Testis (tissue), 3 donors: ENCODE measurements around the gene SNX20. TPM values are rescaled to one million over a fixed set of nuclear protein-coding genes. Genes with fewer than 3 reads are reported as not detected.

ENCODE experiments used
- DNase-seq: peaks from one replicate; pipeline ENCODE4 v3.0.0-alpha.2; 2019
- H3K27ac ChIP-seq, 2 donors: fragments of 200-600 bp; sonication (generic); one replicate each; pipeline ENCODE4 v1.5.1; 2019
- H3K27me3 ChIP-seq: fragments of 200-600 bp; sonication (generic); one replicate; pipeline ENCODE4 v1.5.1; 2019
- H3K36me3 ChIP-seq: fragments of 200-600 bp; sonication (generic); one replicate; pipeline ENCODE4 v1.5.1; 2017; ENCODE audit warnings: low read depth; ENCODE audit errors: missing control alignments
- H3K4me1 ChIP-seq: fragments of 200-600 bp; sonication (generic); one replicate; pipeline ENCODE4 v1.5.1; 2019
- H3K4me3 ChIP-seq, 2 donors: fragments of 200-600 bp; sonication (generic); one replicate each; pipeline ENCODE4 v1.5.1; 2017 to 2019
- H3K9me3 ChIP-seq: fragments of 200-600 bp; sonication (generic); one replicate; pipeline ENCODE4 v1.5.1; 2017
- POLR2A ChIP-seq: fragments of 450-650 bp; IDR thresholded peaks from one replicate; pipeline ENCODE4 v1.6.1; 2017; ENCODE audit warnings: antibody characterized with exemption, mild to moderate bottlenecking, moderate library complexity
- WGBS, 2 donors: methylation state at CpG; one replicate each; pipeline ENCODE4 v1.1.5; 2018; 5-methylcytosine and 5-hydroxymethylcytosine counted together
- intact Hi-C: fragments of 100-400 bp; cut with DNase I; formaldehyde crosslinking; loops from one replicate; pipeline ENCODE4 v1.15.1; 2023; ENCODE audit warnings: low total_unique reads
- polyA plus RNA-seq: library from polyadenylated mRNA; stranded (reverse); fragments of 350-450 nt; fragmentation: Illumina TruSeq; extraction: RNeasy Lipid Tissue Mini Kit (QIAGEN cat#74804); gene quantifications from one replicate; pipeline ENCODE4 v1.2.3, GENCODE V29; 2014; ENCODE audit warnings: low read depth, low replicate concordance; ENCODE audit not compliant: insufficient read depth
- total RNA-seq, 2 donors: library from RNA; depleted of rRNA; stranded (reverse); fragments of >200 nt; gene quantifications; one replicate each; pipeline ENCODE4 v1.2.3, GENCODE V29; 2016
- TF ChIP-seq, protein P1 (sequence below), 3 experiments: fragments of 450-650 bp in 2 of 3; fragments of 200-600 bp in 1 of 3; sonication (generic) in 1 of 3; IDR thresholded peaks; one replicate each; pipeline ENCODE4 v1.5.1; 2016 to 2019; ENCODE audit warnings: antibody characterized with exemption in 3 of 3, mild to moderate bottlenecking in 2 of 3, moderate library complexity in 1 of 3

SNX20 gene
- total and polyA plus RNA-seq, 3 donors from 2014 or later = 0.63 to 2.1 (median 1.8) TPM

GRCh38 chr16:50667497-50668367 is 13.4 kb downstream of the SNX20 start:
- TF ChIP-seq, protein P1, sequence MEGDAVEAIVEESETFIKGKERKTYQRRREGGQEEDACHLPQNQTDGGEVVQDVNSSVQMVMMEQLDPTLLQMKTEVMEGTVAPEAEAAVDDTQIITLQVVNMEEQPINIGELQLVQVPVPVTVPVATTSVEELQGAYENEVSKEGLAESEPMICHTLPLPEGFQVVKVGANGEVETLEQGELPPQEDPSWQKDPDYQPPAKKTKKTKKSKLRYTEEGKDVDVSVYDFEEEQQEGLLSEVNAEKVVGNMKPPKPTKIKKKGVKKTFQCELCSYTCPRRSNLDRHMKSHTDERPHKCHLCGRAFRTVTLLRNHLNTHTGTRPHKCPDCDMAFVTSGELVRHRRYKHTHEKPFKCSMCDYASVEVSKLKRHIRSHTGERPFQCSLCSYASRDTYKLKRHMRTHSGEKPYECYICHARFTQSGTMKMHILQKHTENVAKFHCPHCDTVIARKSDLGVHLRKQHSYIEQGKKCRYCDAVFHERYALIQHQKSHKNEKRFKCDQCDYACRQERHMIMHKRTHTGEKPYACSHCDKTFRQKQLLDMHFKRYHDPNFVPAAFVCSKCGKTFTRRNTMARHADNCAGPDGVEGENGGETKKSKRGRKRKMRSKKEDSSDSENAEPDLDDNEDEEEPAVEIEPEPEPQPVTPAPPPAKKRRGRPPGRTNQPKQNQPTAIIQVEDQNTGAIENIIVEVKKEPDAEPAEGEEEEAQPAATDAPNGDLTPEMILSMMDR (IDR thresholded peaks at IDR 0.05) = no peak
- TF ChIP-seq POLR2A = no peak

DNA sequence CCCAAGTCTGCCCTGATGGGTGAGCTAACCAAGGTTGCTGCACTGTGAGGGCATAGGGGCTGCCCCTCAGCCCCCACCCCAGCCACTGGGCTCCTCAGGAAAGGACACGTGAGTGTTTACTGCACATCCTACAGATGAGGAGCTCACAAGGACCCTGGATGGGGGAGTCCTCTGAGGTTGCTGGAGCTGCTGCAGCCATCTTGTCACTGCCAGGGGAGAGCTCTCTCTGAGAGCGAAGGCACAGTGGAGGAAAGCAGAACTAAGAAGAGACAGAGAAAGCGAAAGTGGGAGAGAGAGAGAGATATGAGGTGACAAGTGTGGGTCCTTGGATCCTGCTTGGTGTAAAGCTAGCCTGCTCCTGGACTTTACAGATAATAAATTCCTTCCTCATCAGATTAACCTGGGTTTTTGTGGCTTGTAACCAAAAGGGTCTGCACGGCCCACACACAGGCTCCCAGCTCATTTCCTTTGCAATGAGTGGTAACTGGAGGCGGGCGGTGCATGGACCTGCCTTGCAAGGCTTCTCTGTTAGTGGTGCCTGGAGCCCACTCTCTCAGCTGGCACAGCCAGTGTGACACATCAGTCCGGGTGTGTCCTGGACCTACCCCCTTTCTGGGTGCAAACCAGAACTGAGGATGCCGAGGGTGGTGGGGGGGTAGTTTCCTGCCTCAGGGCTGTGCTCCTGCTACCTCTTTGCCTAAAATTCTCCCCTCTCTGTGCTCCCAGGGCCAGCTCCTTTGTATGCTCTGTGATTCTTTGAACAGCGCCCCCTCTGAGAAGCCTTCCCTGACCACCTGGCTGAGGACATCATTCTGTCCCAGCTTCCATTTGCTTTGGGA is 14.2 kb downstream of the SNX20 start:
- Histone ChIP-seq H3K4me1 (no peaks in the 10 kb centered on the region), H3K27me3 (no peaks in the 10 kb centered on the region), H3K9me3 (no peaks in the 10 kb centered on the region), H3K36me3 (no peaks in the 10 kb centered on the region), H3K27ac (no peak overlapping the region), H3K4me3 (no peak overlapping the region)
- intact Hi-C loops = loop anchor here (10.0 kb wide), 2 partner anchors 138 to 292 kb away; no protein-coding TSS in a partner anchor
- no peak for DNase-seq
- TF ChIP-seq POLR2A = no peak
- TF ChIP-seq, protein P1 (IDR thresholded peaks at IDR 0.05) = no peak
- WGBS, 2 donors = 87 to 91% methylated on average over 9 of the region's 9 CpGs

More at GRCh38 chr16:50667497-50668367, 13.4 kb downstream of the SNX20 start:
- no peaks in the 10 kb centered on the region for H3K27me3 ChIP-seq
- no peaks in the 10 kb centered on the region for H3K4me1 ChIP-seq
- H3K36me3 ChIP-seq = no peaks in the 10 kb centered on the region
- no peak overlapping the region for H3K4me3 ChIP-seq
- DNase-seq = no peak
- H3K9me3 ChIP-seq = no peaks in the 10 kb centered on the region
- intact Hi-C loops = loop anchor here (10.0 kb wide), 2 partner anchors 137 to 293 kb away; no protein-coding TSS in a partner anchor
- 86 to 88% methylated on average over 20 to 21 of the region's 21 CpGs for WGBS, 2 donors
- no peak overlapping the region for H3K27ac ChIP-seq

DNA sequence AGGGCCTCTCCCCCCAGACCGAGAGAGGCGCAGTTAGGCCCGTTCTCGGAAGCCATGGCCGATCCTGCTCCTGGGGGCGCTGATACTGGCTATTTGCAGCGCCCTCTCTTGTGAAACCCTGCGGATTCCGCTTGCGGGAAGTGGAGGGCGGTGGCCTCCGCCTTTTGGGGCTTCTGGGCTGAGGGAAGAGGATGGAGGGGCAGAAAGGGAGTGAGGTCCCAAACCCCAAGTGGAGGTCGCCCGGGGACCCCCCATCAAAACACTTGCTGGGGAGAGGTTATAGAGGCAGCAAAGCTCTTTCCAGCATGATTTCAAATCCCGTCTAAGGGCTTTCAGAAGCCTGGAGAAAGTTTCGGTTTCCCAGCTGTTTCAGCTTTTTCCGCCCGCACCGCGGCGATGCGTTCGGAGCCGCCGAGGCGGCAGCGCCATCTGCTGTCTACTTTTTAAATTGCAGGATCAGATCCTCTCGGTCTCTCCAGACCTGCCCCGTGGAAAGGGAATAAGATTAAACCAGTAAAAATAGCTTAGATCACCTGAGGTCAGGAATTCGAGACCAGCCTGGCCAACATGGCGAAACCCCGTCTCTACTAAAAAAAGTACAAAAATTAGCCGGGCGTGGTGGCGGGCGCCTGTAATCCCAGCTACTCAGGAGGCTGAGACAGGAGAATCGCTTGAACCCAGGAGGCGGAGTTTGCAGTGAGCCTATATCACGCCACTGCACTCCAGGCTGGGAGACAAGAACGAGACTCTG is 15.8 kb downstream of the SNX20 start:
- Histone ChIP-seq H3K4me1 (no peaks in the 10 kb centered on the region), H3K36me3 (no peaks in the 10 kb centered on the region), H3K4me3 (peak overlapping the region; percentile 31 to 50), H3K9me3 (no peaks in the 10 kb centered on the region), H3K27me3 (no peaks in the 10 kb centered on the region), H3K27ac (peak overlapping the region in 1 of 2 donors; percentile 37)
- intact Hi-C loops = loop anchor here (10.0 kb wide), 2 partner anchors 139 to 291 kb away; no protein-coding TSS in a partner anchor
- WGBS, 2 donors = 11 to 14% methylated on average over 37 to 40 of the region's 40 CpGs
- TF ChIP-seq, protein P1 (IDR thresholded peaks at IDR 0.05) = peak; percentile 70 to 94 (median 91)
- TF ChIP-seq POLR2A = no peak
- DNase-seq = peak; percentile 89

DNA sequence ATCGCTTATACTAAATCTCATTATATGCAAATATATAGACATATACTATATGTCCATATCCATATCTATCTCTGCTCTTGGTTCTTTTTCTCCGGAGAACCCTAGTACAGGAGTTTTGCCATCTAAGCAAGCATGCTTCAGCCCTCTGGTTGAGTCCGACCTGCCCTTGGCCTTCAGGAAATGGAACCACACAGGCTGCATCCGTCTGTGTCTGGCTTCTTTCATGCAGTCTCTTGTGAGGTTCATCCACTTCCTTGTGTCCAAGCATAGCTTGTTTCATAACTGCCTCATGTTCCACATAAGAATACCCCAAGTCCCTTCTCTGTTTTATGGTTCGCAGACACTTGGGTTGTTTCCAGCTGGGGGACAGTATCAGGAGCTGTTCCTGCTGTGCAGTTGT is 16.8 kb downstream of the SNX20 start:
- Histone ChIP-seq H3K36me3 (no peaks in the 10 kb centered on the region), H3K9me3 (no peaks in the 10 kb centered on the region), H3K4me1 (no peaks in the 10 kb centered on the region), H3K27me3 (no peaks in the 10 kb centered on the region), H3K4me3 (no peak overlapping the region), H3K27ac (no peak overlapping the region)
- TF ChIP-seq, protein P1 (IDR thresholded peaks at IDR 0.05) = no peak
- WGBS, 2 donors = 80 to 83% methylated on average over 5 of the region's 5 CpGs
- intact Hi-C loops = loop anchor here (10.0 kb wide), 2 partner anchors 141 to 289 kb away; no protein-coding TSS in a partner anchor
- no peak for DNase-seq
